Liver (tissue), 9 donors: ENCODE results near the gene LINC01488. TPM values are rescaled to one million over a fixed set of nuclear protein-coding genes. Genes with fewer than 3 reads are reported as not detected.

Experiments
- DNase-seq: peaks from one replicate; pipeline ENCODE4 v3.0.0-alpha.2; 2017; ENCODE audit warnings: low spot score
- H3K27ac ChIP-seq, 2 donors: one replicate each; pipeline ENCODE4 v1.7.0; 2013; ENCODE audit warnings: inconsistent platforms in 2 of 2, low read length in 2 of 2, control low read depth in 1 of 2, low read depth in 1 of 2, mild to moderate bottlenecking in 1 of 2
- H3K27me3 ChIP-seq, 4 donors: one replicate each; pipeline versions ENCODE4 v1.6.1 to v1.7.0; 2013; ENCODE audit warnings: low read length in 3 of 4, inconsistent platforms in 1 of 4, mild to moderate bottlenecking in 1 of 4, moderate library complexity in 1 of 4; ENCODE audit not compliant: control insufficient read depth in 4 of 4, insufficient read depth in 4 of 4
- H3K36me3 ChIP-seq, 4 donors: one replicate each; pipeline versions ENCODE4 v1.6.1 to v1.7.0; 2013; ENCODE audit warnings: low read length in 3 of 4, mild to moderate bottlenecking in 3 of 4, low read depth in 1 of 4, moderate library complexity in 1 of 4; ENCODE audit not compliant: control insufficient read depth in 4 of 4, insufficient read depth in 3 of 4
- H3K4me1 ChIP-seq, 4 donors: one replicate each; pipeline versions ENCODE4 v1.6.1 to v1.7.0; 2013; ENCODE audit warnings: low read length in 3 of 4, mild to moderate bottlenecking in 3 of 4, moderate library complexity in 1 of 4; ENCODE audit not compliant: control insufficient read depth in 4 of 4, insufficient read depth in 4 of 4
- H3K4me3 ChIP-seq, 3 donors: one replicate each; pipeline versions ENCODE4 v1.6.1 to v1.7.0; 2013; ENCODE audit warnings: low read length in 3 of 3, control low read depth in 1 of 3, low read depth in 1 of 3, mild to moderate bottlenecking in 1 of 3
- H3K9ac ChIP-seq, 2 donors: one replicate each; pipeline ENCODE4 v1.7.0; 2013; ENCODE audit warnings: low read length in 2 of 2, mild to moderate bottlenecking in 2 of 2, moderate library complexity in 2 of 2, control low read depth in 1 of 2, low read depth in 1 of 2
- H3K9me3 ChIP-seq, 4 donors: one replicate each; pipeline versions ENCODE4 v1.6.1 to v1.7.0; 2013; ENCODE audit warnings: low read length in 3 of 4; ENCODE audit not compliant: control insufficient read depth in 4 of 4
- CTCF ChIP-seq: fragments of 150-350 bp; IDR thresholded peaks from 2 replicates; pipeline ENCODE4 v1.5.1; 2017; ENCODE audit warnings: improper control_type of control experiment, low read depth, low read length; ENCODE audit not compliant: missing input control
- EGR1 ChIP-seq, 2 donors: IDR thresholded peaks; 2 replicates each; pipeline ENCODE4 v1.6.1; 2016 to 2018; ENCODE audit warnings: antibody characterized with exemption in 2 of 2, low read depth in 2 of 2
- FOXA2 ChIP-seq: IDR thresholded peaks from 2 replicates; pipeline ENCODE4 v1.6.1; 2016; ENCODE audit warnings: antibody characterized with exemption
- HNF4A ChIP-seq, 2 donors: conservative IDR thresholded peaks; 2 replicates each; pipeline ENCODE4 v1.6.1; 2016; ENCODE audit warnings: antibody characterized with exemption in 2 of 2, mild to moderate bottlenecking in 2 of 2
- HNF4G ChIP-seq: IDR thresholded peaks from 2 replicates; pipeline ENCODE4 v1.6.1; 2016; ENCODE audit warnings: antibody characterized with exemption
- JUND ChIP-seq, 2 donors: IDR thresholded peaks; 2 replicates each; pipeline ENCODE4 v1.6.1; 2016; ENCODE audit warnings: antibody characterized with exemption in 2 of 2
- MAX ChIP-seq: IDR thresholded peaks from 2 replicates; pipeline ENCODE4 v1.6.1; 2016; ENCODE audit warnings: antibody characterized with exemption
- NR2F2 ChIP-seq: IDR thresholded peaks from 2 replicates; pipeline ENCODE4 v1.6.1; 2016; ENCODE audit warnings: antibody characterized with exemption
- RAD21 ChIP-seq, 2 donors: IDR thresholded peaks; 2 replicates each; pipeline ENCODE4 v1.6.1; 2016; ENCODE audit warnings: antibody characterized with exemption in 2 of 2, mild to moderate bottlenecking in 2 of 2
- RXRA ChIP-seq, 2 donors: IDR thresholded peaks; 2 replicates each; pipeline ENCODE4 v1.6.1; 2017 to 2018; ENCODE audit warnings: antibody characterized with exemption in 2 of 2, mild to moderate bottlenecking in 1 of 2
- SP1 ChIP-seq: IDR thresholded peaks from 2 replicates; pipeline ENCODE4 v1.6.1; 2018; ENCODE audit warnings: antibody characterized with exemption, mild to moderate bottlenecking
- TAF1 ChIP-seq: conservative IDR thresholded peaks from 2 replicates; pipeline ENCODE4 v1.6.1; 2016; ENCODE audit warnings: antibody characterized with exemption, mild to moderate bottlenecking
- YY1 ChIP-seq: IDR thresholded peaks from 2 replicates; pipeline ENCODE4 v1.6.1; 2016; ENCODE audit warnings: antibody characterized with exemption, mild to moderate bottlenecking
- ZBTB33 ChIP-seq: IDR thresholded peaks from 2 replicates; pipeline ENCODE4 v1.6.1; 2016; ENCODE audit warnings: antibody characterized with exemption
- WGBS: extraction: QIAGEN DNeasy Blood & Tissue Kit; methylation state at CpG from one replicate; pipeline ENCODE4 v1.1.7; 2013; 5-methylcytosine and 5-hydroxymethylcytosine counted together
- polyA plus RNA-seq, 2 donors: library from polyadenylated mRNA; stranded (reverse) in 1 of 2; unstranded in 1 of 2; fragments of 200-250 nt in 1 of 2; fragments of >200 nt in 1 of 2; fragmentation: Nextera tagmentation in 1 of 2; extraction: Ambion mirVana in 1 of 2; gene quantifications; one replicate each; pipeline versions ENCODE4 v1.2.1 to v1.2.3, GENCODE V29; 2013 to 2015
- total RNA-seq, 2 donors: library from RNA; depleted of rRNA; stranded (reverse); fragments of >200 nt; gene quantifications; one replicate each; pipeline ENCODE4 v1.2.3, GENCODE V29; 2014
- TF ChIP-seq, protein P1 (sequence below): IDR thresholded peaks from 2 replicates; pipeline ENCODE4 v1.6.1; 2016; ENCODE audit warnings: antibody characterized with exemption
- TF ChIP-seq, protein P2 (sequence below): IDR thresholded peaks from 2 replicates; pipeline ENCODE4 v1.6.1; 2016; ENCODE audit warnings: antibody characterized with exemption, mild to moderate bottlenecking
- donor health status: healthy.
- donor health status: healthy.
- donor health status: healthy.
- donor health status: healthy.
- donor health status: healthy.

The LINC01488 gene
- total and polyA plus RNA-seq, 4 donors: 0.05 to 2.3 (median 0.60) TPM

GRCh38 chr11:69435161-69435986 is 46.1 kb upstream of the LINC01488 start:
- no peak for DNase-seq
- WGBS: 83% methylated on average over 15 of the region's 15 CpGs
- Histone ChIP-seq H3K9me3 (no peaks in the 10 kb centered on the region), H3K9ac (no peak overlapping the region), H3K4me3 (no peak overlapping the region), H3K36me3 (no peaks in the 10 kb centered on the region), H3K27ac (no peak overlapping the region), H3K27me3 (no peaks in the 10 kb centered on the region), H3K4me1 (peaks cover 2 to 12% (median 3%) of the 10 kb centered on the region in 4 donors)
- TF ChIP-seq JUND (IDR thresholded peaks at IDR 0.05) (no peak), CTCF (no peak), EGR1 (IDR thresholded peaks at IDR 0.05; ENCODE audit: low read depth in 2 of 2) (no peak), HNF4A (conservative IDR thresholded peaks at IDR 0.05) (no peak), NR2F2 (no peak), RXRA (IDR thresholded peaks at IDR 0.05) (no peak), TAF1 (no peak), HNF4G (no peak), RAD21 (IDR thresholded peaks at IDR 0.05) (no peak)
- TF ChIP-seq, protein P1, sequence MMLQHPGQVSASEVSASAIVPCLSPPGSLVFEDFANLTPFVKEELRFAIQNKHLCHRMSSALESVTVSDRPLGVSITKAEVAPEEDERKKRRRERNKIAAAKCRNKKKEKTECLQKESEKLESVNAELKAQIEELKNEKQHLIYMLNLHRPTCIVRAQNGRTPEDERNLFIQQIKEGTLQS: no peak
- TF ChIP-seq, protein P2, sequence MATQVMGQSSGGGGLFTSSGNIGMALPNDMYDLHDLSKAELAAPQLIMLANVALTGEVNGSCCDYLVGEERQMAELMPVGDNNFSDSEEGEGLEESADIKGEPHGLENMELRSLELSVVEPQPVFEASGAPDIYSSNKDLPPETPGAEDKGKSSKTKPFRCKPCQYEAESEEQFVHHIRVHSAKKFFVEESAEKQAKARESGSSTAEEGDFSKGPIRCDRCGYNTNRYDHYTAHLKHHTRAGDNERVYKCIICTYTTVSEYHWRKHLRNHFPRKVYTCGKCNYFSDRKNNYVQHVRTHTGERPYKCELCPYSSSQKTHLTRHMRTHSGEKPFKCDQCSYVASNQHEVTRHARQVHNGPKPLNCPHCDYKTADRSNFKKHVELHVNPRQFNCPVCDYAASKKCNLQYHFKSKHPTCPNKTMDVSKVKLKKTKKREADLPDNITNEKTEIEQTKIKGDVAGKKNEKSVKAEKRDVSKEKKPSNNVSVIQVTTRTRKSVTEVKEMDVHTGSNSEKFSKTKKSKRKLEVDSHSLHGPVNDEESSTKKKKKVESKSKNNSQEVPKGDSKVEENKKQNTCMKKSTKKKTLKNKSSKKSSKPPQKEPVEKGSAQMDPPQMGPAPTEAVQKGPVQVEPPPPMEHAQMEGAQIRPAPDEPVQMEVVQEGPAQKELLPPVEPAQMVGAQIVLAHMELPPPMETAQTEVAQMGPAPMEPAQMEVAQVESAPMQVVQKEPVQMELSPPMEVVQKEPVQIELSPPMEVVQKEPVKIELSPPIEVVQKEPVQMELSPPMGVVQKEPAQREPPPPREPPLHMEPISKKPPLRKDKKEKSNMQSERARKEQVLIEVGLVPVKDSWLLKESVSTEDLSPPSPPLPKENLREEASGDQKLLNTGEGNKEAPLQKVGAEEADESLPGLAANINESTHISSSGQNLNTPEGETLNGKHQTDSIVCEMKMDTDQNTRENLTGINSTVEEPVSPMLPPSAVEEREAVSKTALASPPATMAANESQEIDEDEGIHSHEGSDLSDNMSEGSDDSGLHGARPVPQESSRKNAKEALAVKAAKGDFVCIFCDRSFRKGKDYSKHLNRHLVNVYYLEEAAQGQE: no peak

DNA sequence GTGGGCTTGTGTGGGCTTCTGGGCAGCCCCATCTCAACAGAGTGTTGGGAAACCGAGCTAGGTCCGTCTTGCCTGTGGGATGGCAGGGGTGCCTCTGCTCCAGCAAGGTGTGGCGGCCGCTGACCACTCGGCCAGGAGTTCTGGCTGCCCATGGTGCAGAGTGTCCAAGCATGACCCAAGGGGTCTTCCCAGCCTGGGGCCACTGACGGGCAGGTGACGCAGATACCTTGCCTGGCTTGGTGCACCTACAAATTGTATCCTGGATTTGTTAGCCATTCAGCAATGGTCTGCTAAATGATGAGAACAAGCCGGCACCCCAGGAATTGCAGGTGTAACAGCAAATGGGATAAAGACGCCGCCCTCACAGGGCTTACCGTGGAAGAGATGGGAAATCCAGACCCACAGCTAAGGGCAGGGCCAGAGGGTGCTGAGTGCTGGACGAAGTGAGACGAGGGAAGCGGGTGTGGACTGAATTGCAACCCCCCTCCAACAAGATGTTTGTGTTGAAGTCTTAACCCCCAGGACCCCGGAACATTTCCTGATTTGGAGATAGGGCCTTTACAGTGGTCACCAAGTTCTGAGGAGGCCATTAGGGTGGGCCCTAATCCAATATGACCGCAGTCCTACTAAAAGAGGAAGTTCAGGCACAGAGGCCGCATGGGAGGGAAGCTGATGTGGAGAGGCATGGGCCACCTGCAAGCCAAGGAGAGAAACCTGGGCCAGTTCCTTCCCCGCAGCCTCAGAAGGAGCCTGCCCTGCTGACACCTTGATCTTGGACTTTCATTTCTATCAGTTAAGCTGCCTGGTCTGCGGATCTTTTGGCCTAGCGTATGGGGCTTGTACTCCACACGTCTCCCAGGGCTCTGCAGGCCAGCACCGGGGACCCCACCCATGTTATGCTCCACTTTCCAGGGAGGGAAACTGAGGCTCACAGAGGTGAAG is 45.2 kb upstream of the LINC01488 start:
- no peak for DNase-seq
- Histone ChIP-seq H3K4me1 (peaks cover 0 to 6% (median 0%) of the 10 kb centered on the region in 4 donors), H3K36me3 (no peaks in the 10 kb centered on the region), H3K9me3 (no peaks in the 10 kb centered on the region), H3K27me3 (no peaks in the 10 kb centered on the region), H3K4me3 (no peak overlapping the region), H3K9ac (no peak overlapping the region), H3K27ac (no peak overlapping the region)
- WGBS: 92% methylated on average over 22 of the region's 22 CpGs
- TF ChIP-seq RXRA (IDR thresholded peaks at IDR 0.05) (no peak), SP1 (no peak), FOXA2 (no peak), ZBTB33 (no peak), YY1 (no peak), TAF1 (no peak), MAX (no peak)
- TF ChIP-seq, protein P2: no peak
